OCI-M2 (cell line): ENCODE results near the gene LENEP.
A peak's percentile ranks its signal among the peaks of the same experiment; 100 is the strongest.

Experiments
- DNase-seq: peaks from one replicate; lab custom pipeline; 2025; ENCODE audit not compliant: unreplicated experiment; lab: John Stamatoyannopoulos, UW

Gene LENEP

DNA sequence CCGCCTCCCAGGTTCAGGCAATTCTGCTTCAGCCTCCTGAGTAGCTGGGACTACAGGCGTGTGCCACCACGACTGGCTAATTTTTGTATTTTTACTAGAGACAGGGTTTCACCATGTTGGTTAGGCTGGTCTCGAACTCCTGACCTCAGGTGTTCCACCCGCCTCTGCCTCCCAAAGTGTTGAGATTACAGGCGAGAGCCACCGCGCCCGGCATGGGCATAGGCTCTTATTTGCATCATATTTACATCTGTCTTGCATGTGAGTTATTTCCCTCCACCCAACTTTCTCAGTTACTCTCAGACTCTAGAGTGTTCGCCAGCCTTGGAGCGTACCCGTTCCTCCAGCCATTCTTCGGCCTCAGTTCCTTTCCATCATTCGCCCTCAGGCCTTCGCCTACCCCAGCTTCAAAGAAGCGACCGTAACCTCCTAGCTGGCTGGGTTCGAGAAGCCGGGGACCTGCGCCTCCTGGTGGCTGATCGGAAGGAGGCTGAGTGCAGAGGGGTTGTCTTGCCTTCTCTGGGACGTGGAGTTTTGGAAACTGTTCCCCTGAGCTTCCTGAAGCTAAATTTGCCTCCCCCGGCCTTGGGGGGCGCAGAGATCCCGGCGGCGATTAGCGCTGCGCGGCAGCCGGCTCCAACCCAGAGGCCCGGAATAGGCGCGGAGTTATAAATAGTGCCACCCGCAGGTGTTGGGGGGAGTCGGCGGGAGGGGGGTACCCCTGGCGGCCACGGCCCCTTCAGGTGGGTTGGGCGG lies 5.6 kb downstream of the LENEP start:
- DNase-seq, result peak; percentile 31

DNA sequence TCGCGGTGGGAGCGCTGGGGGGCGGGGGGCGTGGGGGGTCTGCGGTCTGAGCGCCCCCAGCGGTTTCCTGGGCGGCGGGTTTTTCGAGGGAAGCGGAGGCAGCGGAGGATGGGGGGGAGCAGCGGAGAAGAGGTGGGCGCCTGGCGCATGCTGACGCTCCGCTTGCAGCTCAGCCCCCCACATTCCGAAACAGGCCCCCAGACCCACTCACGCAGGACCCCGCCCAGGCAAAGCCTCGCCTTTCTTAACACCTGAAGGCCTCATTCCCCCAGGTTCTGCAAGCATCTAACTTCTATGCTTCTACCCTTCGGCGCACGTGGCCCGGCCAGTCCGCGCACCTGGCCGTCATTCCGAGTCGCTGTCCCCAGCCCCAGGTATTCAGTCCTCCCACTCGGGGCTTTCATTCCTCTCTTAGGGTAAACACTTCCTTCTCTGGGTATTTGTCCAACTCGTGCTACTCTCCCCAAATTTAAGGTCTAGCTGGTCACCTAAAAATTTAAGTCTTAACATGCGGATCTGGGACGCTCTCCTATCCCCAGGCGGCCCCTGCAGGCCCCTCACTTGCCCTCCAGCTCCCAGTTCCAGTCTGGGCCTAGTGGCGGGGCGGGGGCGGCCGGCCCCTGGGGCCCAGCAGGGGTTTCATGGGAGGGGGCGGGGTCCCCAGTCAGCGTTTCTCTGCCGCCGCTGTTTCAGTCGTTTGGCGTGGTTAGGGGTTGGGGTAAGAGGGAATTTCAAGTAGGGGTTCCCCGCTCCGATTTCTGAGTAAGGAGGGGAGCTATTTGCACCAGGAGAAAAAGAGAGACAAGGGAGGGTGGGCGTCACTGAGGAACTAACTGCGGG lies 6.4 kb downstream of the LENEP start:
- DNase-seq, result peak; percentile 9

DNA sequence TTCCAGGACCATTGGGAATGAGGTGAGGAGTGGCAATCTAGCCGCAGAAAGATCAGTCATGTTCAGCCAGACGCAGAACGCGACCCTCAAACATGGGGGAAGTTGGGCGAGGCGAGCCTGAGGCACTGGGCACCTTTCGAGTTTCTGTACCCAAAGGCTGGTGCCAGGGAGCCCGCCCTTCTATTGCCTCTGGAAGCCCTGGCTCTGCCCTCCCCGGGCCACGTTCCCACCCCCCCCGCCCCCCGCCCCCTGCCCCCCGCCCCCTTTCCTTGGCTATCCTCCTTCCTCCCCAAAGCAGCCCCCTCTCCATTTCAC lies 7.0 kb downstream of the LENEP start:
- DNase-seq, result no peak

- DNase-seq, result peak; percentile 72
Observed at GRCh38 chr1:155000726-155001424, 7.5 kb downstream of the LENEP start.

DNA sequence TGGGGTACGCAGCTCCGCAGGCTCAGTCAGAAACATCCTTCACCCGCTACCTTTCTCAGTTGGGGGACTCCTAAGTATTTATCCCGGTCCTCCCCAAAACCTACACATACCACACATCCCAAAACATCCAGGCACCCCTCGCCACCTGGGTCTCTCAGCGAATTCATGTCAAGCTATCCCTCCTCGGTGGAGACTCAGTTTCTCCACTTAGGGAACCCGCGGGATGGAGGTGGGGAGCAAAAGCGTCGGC lies 8.0 kb downstream of the LENEP start:
- DNase-seq, result no peak

DNA sequence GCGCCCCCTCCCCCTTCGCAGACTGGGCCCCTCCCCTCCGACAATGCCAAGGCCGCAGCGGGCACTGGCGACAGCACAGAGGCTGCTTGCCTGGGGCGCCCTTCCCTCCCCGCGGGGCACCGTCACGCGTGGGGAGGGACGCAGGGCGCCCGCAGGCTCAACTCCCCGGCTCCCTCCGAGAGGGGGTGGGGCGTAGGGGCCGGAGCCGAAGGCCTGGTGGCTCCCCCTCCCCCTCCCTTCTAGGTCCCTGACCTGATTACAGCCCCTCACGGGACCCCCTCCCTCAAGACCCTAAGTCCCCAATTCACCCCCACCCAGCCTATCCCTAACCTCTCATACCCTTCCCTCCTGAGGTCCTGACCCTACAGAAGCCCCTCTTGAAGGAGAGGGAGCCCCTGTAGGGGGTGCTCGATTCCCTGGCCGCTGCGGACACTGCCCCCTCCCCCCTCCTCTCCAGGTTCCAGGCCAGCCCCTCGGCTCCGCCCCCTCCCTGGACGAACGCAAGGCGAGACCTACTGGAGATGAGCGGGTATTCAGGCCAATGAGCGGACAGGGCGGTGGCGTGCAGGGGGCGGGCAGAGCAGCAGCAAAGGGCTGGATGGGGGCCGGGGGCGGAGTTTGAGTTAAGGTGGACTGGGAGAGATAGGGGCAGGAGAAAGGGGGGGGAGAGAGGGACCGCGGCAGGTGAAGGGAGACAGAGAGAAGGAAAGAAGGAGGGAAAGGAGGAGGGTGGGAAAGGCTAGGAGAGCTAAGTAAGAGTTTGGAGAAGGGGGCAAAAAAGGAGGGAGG lies 8.5 kb downstream of the LENEP start:
- DNase-seq, result peak; percentile 64

GRCh38 chr1:155002464-155003226 lies 9.3 kb downstream of the LENEP start, which contains the start of gene ZBTB7B:
ZBTB7B (plus strand) TSS chr1:155002802; CDS start chr1:155014661, 11,859 bp downstream.
- no peak for DNase-seq

- peak; percentile 34 for DNase-seq
Observed at GRCh38 chr1:155003227-155003765, 9.9 kb downstream of the LENEP start.

- no peak for DNase-seq
Observed at GRCh38 chr1:155003766-155004351, 10.5 kb downstream of the LENEP start.

GRCh38 chr1:155004352-155005075 lies 11.1 kb downstream of the LENEP start:
- DNase-seq, result no peak

- no peak for DNase-seq
Observed at GRCh38 chr1:155005076-155006011, 12.0 kb downstream of the LENEP start.

DNA sequence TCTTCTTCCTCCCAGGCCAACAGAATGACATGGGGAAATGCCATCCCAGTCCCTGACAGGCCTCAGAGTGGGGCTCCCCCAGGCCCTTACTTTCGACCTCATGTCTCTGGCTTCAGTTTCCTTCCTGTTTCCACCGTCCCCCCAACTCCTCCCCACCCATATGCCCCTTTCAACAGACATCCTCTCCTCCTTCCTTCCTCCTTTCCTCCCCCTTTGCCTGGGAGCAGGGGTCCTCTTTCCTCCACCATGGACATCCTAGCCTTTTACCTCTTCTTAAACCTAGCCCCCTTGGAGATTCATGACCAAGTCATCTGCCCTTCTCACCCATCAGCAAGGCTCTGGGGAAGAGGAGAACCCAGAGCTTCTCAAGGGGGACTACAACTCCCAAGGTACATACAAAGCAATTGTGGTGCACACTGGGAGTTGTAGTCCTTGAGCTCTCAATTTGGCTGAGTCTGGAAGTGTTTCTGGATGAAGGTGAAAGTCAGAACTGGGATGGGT lies 13.3 kb downstream of the LENEP start:
- DNase-seq, result no peak

- no peak for DNase-seq
Observed at GRCh38 chr1:155007251-155007828, 14.0 kb downstream of the LENEP start.

- DNase-seq, result no peak
Observed at GRCh38 chr1:155008015-155008941, 14.9 kb downstream of the LENEP start.

GRCh38 chr1:155009221-155009711 lies 15.9 kb downstream of the LENEP start:
- DNase-seq, result no peak

DNA sequence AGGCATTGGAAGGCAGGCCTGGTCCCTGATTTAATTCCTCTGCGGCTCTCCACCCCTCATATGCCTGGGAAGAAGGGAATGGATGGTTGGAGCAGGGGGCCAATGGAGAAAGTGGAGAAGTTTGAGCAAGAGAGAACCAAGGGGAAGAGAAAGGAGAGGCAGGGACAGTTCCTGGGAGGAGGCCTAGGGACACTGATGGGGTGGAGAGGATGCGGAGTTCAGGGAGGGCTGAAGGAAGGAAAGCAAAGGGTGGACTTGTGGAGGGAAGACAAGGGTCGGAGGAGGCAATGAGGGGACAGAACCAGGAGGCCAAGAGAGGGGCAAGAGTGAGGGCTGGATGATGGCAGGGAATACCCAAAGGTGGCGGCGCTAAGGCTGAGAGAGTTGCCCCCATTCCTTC lies 16.4 kb downstream of the LENEP start:
- DNase-seq, result no peak
